Osteoblast (primary cell): ENCODE results near the gene OSBPL9. TPM values are rescaled to one million over a fixed set of nuclear protein-coding genes. Genes with fewer than 3 reads are reported as not detected.

Source experiments
- DNase-seq: peaks from one replicate; pipeline ENCODE4 v3.0.0; 2011; ENCODE audit warnings: low spot score, mixed read lengths; ENCODE audit not compliant: insufficient read length; ENCODE audit errors: missing footprints
- H2AFZ ChIP-seq: 2 replicates; pipeline ENCODE4 v1.6.0; 2011; ENCODE audit warnings: mild to moderate bottlenecking, low read length
- H3K27ac ChIP-seq: 2 replicates; pipeline ENCODE4 v1.5.1; 2011; ENCODE audit warnings: mild to moderate bottlenecking, low read depth, low read length, moderate library complexity
- H3K27me3 ChIP-seq: 2 replicates; pipeline ENCODE4 v1.6.0; 2012; ENCODE audit warnings: mild to moderate bottlenecking, control low read depth, inconsistent platforms, low read length, moderate library complexity; ENCODE audit not compliant: insufficient read depth
- H3K36me3 ChIP-seq: 2 replicates; pipeline ENCODE4 v1.5.1; 2011; ENCODE audit warnings: mild to moderate bottlenecking, low read length, control low read depth, moderate library complexity; ENCODE audit not compliant: insufficient read depth
- H3K4me1 ChIP-seq: 2 replicates; pipeline ENCODE4 v1.5.1; 2011; ENCODE audit warnings: mild to moderate bottlenecking, low read length, control low read depth, moderate library complexity; ENCODE audit not compliant: insufficient read depth
- H3K4me2 ChIP-seq: 2 replicates; pipeline ENCODE4 v1.6.0; 2011; ENCODE audit warnings: mild to moderate bottlenecking, low read length; ENCODE audit not compliant: insufficient read depth
- H3K4me3 ChIP-seq: fragments of 200-600 bp; sonication (generic); 3 replicates; pipeline ENCODE4 v1.5.1; 2012; ENCODE audit warnings: mild to moderate bottlenecking, low read length, inconsistent platforms; ENCODE audit not compliant: insufficient read depth
- H3K79me2 ChIP-seq: 2 replicates; pipeline ENCODE4 v1.6.0; 2012; ENCODE audit warnings: mild to moderate bottlenecking, low read length, control low read depth, inconsistent platforms; ENCODE audit not compliant: insufficient read depth
- H3K9me3 ChIP-seq: 2 replicates; pipeline ENCODE4 v1.5.1; 2011; ENCODE audit warnings: low read depth, low read length, control low read depth
- H4K20me1 ChIP-seq: 2 replicates; pipeline ENCODE4 v1.6.0; 2012; ENCODE audit warnings: mild to moderate bottlenecking, low read length, control low read depth; ENCODE audit not compliant: insufficient read depth
- total RNA-seq: library from RNA; depleted of rRNA; stranded (reverse); fragments of >200 nt; gene quantifications from 2 replicates; pipeline ENCODE4 v1.2.3, GENCODE V29; 2012
- TF ChIP-seq, protein P1 (sequence below): IDR thresholded peaks from 2 replicates; pipeline ENCODE4 v1.5.1; 2011; ENCODE audit warnings: mild to moderate bottlenecking, low read depth, low read length, moderate library complexity; ENCODE audit errors: extremely low read depth

The OSBPL9 gene
- total RNA-seq, 1 donor = 87.9 TPM

DNA sequence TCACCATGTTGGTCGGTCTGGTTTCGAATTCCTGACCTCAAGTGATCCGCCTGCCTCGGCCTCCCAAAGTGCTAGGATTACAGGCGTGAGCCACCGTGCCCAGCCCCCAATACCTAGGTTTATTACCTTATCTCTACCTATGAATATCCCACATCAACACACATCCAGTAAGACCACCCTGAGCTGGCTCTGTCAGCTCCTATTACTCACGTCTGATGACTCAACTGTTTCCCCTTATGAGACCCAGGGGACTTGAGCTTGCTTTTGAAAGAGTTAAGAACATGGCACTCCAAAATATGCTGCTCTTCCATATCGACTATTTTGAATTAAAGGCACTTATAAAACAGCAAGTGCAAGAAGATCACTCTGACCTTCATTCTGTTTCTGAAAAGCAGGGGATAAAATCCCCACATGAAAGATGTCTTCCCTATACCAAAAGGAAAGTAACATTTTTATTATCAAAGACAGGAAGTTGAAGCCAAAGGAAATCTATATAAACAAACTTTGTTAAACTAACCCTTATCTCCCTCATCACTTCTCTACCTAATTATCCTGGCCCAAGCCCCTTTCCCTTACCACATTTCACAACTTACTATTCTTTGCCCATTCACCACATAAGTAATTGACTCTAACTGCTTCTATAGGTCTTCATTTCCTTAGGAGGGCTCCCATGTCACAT is 41.3 kb upstream of the OSBPL9 start:
- Histone ChIP-seq H3K9me3 (no peaks in the 10 kb centered on the region), H3K4me1 (peaks cover 7% of the 10 kb centered on the region), H3K27me3 (no peaks in the 10 kb centered on the region), H2AFZ (peak overlapping the region; percentile 13), H3K27ac (no peak overlapping the region), H4K20me1 (no peaks in the 10 kb centered on the region), H3K4me2 (peak overlapping the region; percentile 12), H3K79me2 (no peaks in the 10 kb centered on the region), H3K36me3 (no peaks in the 10 kb centered on the region), H3K4me3 (no peak overlapping the region)
- DNase-seq = no peak
- TF ChIP-seq, protein P1, sequence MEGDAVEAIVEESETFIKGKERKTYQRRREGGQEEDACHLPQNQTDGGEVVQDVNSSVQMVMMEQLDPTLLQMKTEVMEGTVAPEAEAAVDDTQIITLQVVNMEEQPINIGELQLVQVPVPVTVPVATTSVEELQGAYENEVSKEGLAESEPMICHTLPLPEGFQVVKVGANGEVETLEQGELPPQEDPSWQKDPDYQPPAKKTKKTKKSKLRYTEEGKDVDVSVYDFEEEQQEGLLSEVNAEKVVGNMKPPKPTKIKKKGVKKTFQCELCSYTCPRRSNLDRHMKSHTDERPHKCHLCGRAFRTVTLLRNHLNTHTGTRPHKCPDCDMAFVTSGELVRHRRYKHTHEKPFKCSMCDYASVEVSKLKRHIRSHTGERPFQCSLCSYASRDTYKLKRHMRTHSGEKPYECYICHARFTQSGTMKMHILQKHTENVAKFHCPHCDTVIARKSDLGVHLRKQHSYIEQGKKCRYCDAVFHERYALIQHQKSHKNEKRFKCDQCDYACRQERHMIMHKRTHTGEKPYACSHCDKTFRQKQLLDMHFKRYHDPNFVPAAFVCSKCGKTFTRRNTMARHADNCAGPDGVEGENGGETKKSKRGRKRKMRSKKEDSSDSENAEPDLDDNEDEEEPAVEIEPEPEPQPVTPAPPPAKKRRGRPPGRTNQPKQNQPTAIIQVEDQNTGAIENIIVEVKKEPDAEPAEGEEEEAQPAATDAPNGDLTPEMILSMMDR = no peak

DNA sequence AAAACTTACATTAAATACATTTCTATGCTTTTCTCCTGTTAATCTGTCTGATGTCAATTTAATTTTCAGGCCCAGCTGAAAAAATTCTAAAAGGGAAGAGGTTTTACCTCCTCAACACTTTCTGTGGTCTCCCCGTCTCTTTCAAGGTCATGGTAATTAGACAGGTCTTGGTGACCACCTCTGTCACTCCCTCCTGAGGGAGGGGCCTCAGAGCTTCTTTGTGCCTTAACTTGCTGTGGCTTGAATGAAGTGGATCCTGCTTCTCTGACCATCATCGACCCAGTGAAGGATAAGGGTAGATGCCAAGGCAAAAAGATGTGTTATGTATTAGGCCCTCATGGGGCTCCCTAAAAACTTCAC is 40.8 kb upstream of the OSBPL9 start:
- Histone ChIP-seq H3K4me1 (peaks cover 7% of the 10 kb centered on the region), H3K27ac (no peak overlapping the region), H3K4me3 (no peak overlapping the region), H3K27me3 (no peaks in the 10 kb centered on the region), H3K9me3 (no peaks in the 10 kb centered on the region), H3K4me2 (no peak overlapping the region), H4K20me1 (no peaks in the 10 kb centered on the region), H2AFZ (peak overlapping the region; percentile 13), H3K36me3 (no peaks in the 10 kb centered on the region), H3K79me2 (no peaks in the 10 kb centered on the region)
- no peak for DNase-seq
- TF ChIP-seq, protein P1 = no peak

GRCh38 chr1:51576923-51577322 is 40.0 kb upstream of the OSBPL9 start:
- Histone ChIP-seq H3K9me3 (no peaks in the 10 kb centered on the region), H3K36me3 (no peaks in the 10 kb centered on the region), H3K4me3 (no peak overlapping the region), H3K79me2 (no peaks in the 10 kb centered on the region), H3K27ac (no peak overlapping the region), H4K20me1 (no peaks in the 10 kb centered on the region), H3K27me3 (no peaks in the 10 kb centered on the region), H2AFZ (no peak overlapping the region), H3K4me2 (no peak overlapping the region), H3K4me1 (peaks cover 7% of the 10 kb centered on the region)
- DNase-seq = no peak
- TF ChIP-seq, protein P1 = no peak

GRCh38 chr1:51578383-51579109 is 38.3 kb upstream of the OSBPL9 start:
- no peaks in the 10 kb centered on the region for H3K79me2 ChIP-seq
- H4K20me1 ChIP-seq = no peaks in the 10 kb centered on the region
- H3K36me3 ChIP-seq = no peaks in the 10 kb centered on the region
- no peak overlapping the region for H3K27ac ChIP-seq
- H3K4me3 ChIP-seq = no peak overlapping the region
- peaks cover 13% of the 10 kb centered on the region for H3K4me1 ChIP-seq
- DNase-seq = no peak
- H2AFZ ChIP-seq = no peak overlapping the region
- no peaks in the 10 kb centered on the region for H3K9me3 ChIP-seq
- TF ChIP-seq, protein P1 = no peak
- H3K4me2 ChIP-seq = no peak overlapping the region
- no peaks in the 10 kb centered on the region for H3K27me3 ChIP-seq
